Calu3 (cell line): ENCODE data around the gene SDK2. TPM values are rescaled to one million over a fixed set of nuclear protein-coding genes. Genes with fewer than 3 reads are reported as not detected.

Source experiments
- BruUV-seq: library from RNA; stranded (reverse); fragments of 400-500 nt; replicated peaks from 2 replicates; lab custom pipeline; 2021; lab: Mats Ljungman, UMichigan
- CTCF ChIA-PET: fragments of 300-600 bp; sonication (Branson Sonifier 250); formaldehyde crosslinking; loops from one replicate; lab custom pipeline; 2022; ENCODE audit warnings: antibody characterized with exemption; lab: Charles Lee
- DNase-seq: peaks from one replicate; pipeline ENCODE4 v3.0.0; 2022
- H3K27ac Mint-ChIP-seq: one replicate; pipeline ENCODE4 v1.8.0; 2022; ENCODE audit warnings: mixed read lengths; ENCODE audit not compliant: unreplicated experiment
- H3K27me3 Mint-ChIP-seq: one replicate; pipeline ENCODE4 v1.8.0; 2022; ENCODE audit warnings: mixed read lengths; ENCODE audit not compliant: unreplicated experiment
- H3K36me3 Mint-ChIP-seq: one replicate; pipeline ENCODE4 v1.8.0; 2022; ENCODE audit warnings: mild to moderate bottlenecking, moderate library complexity, mixed read lengths; ENCODE audit not compliant: insufficient read depth, unreplicated experiment
- H3K4me1 Mint-ChIP-seq: one replicate; pipeline ENCODE4 v1.8.0; 2022; ENCODE audit warnings: mild to moderate bottlenecking, low read depth, mixed read lengths; ENCODE audit not compliant: unreplicated experiment
- H3K4me3 Mint-ChIP-seq: one replicate; pipeline ENCODE4 v1.8.0; 2022; ENCODE audit warnings: mild to moderate bottlenecking, low read depth, moderate library complexity, mixed read lengths; ENCODE audit not compliant: unreplicated experiment
- H3K9me3 Mint-ChIP-seq: one replicate; pipeline ENCODE4 v1.8.0; 2022; ENCODE audit warnings: low read depth, mixed read lengths; ENCODE audit not compliant: unreplicated experiment
- CTCF ChIP-seq: fragments of 200-600 bp; IDR thresholded peaks from one replicate; pipeline ENCODE4 v1.8.0; 2022; ENCODE audit warnings: antibody characterized with exemption; ENCODE audit not compliant: unreplicated experiment
- intact Hi-C: fragments of 100-400 bp; cut with micrococcal nuclease; formaldehyde crosslinking; loops from one replicate; pipeline ENCODE4 v1.10.0; 2022; ENCODE audit not compliant: unreplicated experiment
- total RNA-seq: library from RNA; stranded (reverse); gene quantifications from 2 replicates; pipeline ENCODE4 v1.2.3, GENCODE V29; 2022

The SDK2 gene
- total RNA-seq, 1 experiment from 2014 or later = not detected

GRCh38 chr17:73318836-73319235 is 325.4 kb downstream of the SDK2 start:
- TF ChIP-seq CTCF = no peak
- Mint-ChIP-seq H3K27ac (no peak overlapping the region), H3K27me3 (peaks cover 2% of the 10 kb centered on the region), H3K9me3 (no peaks in the 10 kb centered on the region), H3K4me1 (no peaks in the 10 kb centered on the region), H3K36me3 (no peaks in the 10 kb centered on the region), H3K4me3 (no peak overlapping the region)
- intact Hi-C loops = no loop called here
- no TSS peak for BruUV-seq
- CTCF ChIA-PET = interaction anchor here (0.7 kb wide), 1 partner anchor 25 kb away, joined by 4 read pairs; no protein-coding TSS in a partner anchor
- DNase-seq = no peak

- intact Hi-C loops = no loop called here
- no peaks in the 10 kb centered on the region for H3K9me3 Mint-ChIP-seq
- TF ChIP-seq CTCF = no peak
- no peaks in the 10 kb centered on the region for H3K27me3 Mint-ChIP-seq
- H3K4me3 Mint-ChIP-seq = no peak overlapping the region
- BruUV-seq = no TSS peak
- H3K36me3 Mint-ChIP-seq = no peaks in the 10 kb centered on the region
- no peaks in the 10 kb centered on the region for H3K4me1 Mint-ChIP-seq
- DNase-seq = no peak
- no peak overlapping the region for H3K27ac Mint-ChIP-seq
- CTCF ChIA-PET = interaction anchor here (0.6 to 0.7 kb wide), 3 partner anchors 26 to 828 kb away, joined by 3 to 4 read pairs (median 3); no protein-coding TSS in a partner anchor
Measured at GRCh38 chr17:73318427-73318813, 325.8 kb downstream of the SDK2 start.

- BruUV-seq = no TSS peak
- H3K27ac Mint-ChIP-seq = no peak overlapping the region
- H3K9me3 Mint-ChIP-seq = no peaks in the 10 kb centered on the region
- CTCF ChIA-PET = interaction anchor here (0.6 to 1.0 kb wide), 4 partner anchors 13 to 828 kb away, joined by 3 to 6 read pairs (median 4); no protein-coding TSS in a partner anchor
- H3K4me3 Mint-ChIP-seq = no peak overlapping the region
- no peak for DNase-seq
- intact Hi-C loops = no loop called here
- H3K4me1 Mint-ChIP-seq = no peaks in the 10 kb centered on the region
- no peak for TF ChIP-seq CTCF
- H3K36me3 Mint-ChIP-seq = no peaks in the 10 kb centered on the region
- H3K27me3 Mint-ChIP-seq = no peaks in the 10 kb centered on the region
Measured at GRCh38 chr17:73317513-73318426, 326.5 kb downstream of the SDK2 start.

GRCh38 chr17:73316919-73317505 is 327.2 kb downstream of the SDK2 start:
- H3K9me3 Mint-ChIP-seq = no peaks in the 10 kb centered on the region
- no peak overlapping the region for H3K27ac Mint-ChIP-seq
- no TSS peak for BruUV-seq
- peaks cover 3% of the 10 kb centered on the region for H3K36me3 Mint-ChIP-seq
- no peak for DNase-seq
- no peaks in the 10 kb centered on the region for H3K27me3 Mint-ChIP-seq
- no peak for TF ChIP-seq CTCF
- CTCF ChIA-PET = interaction anchor here (1.0 kb wide), 1 partner anchor 13 kb away, joined by 6 read pairs; no protein-coding TSS in a partner anchor
- no peaks in the 10 kb centered on the region for H3K4me1 Mint-ChIP-seq
- no peak overlapping the region for H3K4me3 Mint-ChIP-seq
- intact Hi-C loops = no loop called here
